GM18507 (cell line): Measurements from ENCODE around the gene ZNF232.
"Not testable (repeated sequence)": the region's sequence is repeated elsewhere in the genome, so short reads cannot be mapped to it uniquely, and the experiment has no call there.

Experiments used
- DNase-seq: peaks from one replicate; pipeline ENCODE4 v3.0.0; 2011; ENCODE audit warnings: low read depth; ENCODE audit not compliant: insufficient read length; ENCODE audit errors: extremely low spot score
- FAIRE-seq: peaks from 2 replicates; lab custom pipeline; 2011; peaks lifted over from hg19 to GRCh38; lab: Jason Lieb, UNC

The ZNF232 gene

GRCh38 chr17:5111402-5112204 is at the start of gene ZNF232:
ZNF232 (minus strand) TSS chr17:5111878; CDS start chr17:5111822, 56 bp downstream.
- DNase-seq (peak; percentile 90), FAIRE-seq (peak; percentile 96)

DNA sequence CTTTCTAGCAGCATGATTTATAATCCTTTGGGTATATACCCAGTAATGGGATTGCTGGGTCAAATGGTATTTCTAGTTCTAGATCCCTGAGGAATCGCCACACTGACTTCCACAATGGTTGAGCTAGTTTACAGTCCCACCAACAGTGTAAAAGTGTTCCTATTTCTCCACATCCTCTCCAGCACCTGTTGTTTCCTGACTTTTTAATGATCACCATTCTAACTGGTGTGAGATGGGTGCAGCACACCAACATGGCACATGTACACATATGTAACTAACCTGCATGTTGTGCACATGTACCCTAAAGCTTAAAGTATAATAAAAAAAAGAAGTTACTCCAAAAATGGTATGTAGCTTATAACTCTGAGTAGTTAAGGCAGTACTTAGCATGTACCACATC is 49.0 kb upstream of the ZNF232 start:
- DNase-seq, FAIRE-seq: not testable (repeated sequence)

GRCh38 chr17:5146122-5146521 is 34.4 kb upstream of the ZNF232 start:
- DNase-seq, FAIRE-seq: not testable (repeated sequence)

GRCh38 chr17:5142877-5143276 is 31.2 kb upstream of the ZNF232 start:
- DNase-seq, FAIRE-seq: not testable (repeated sequence)

DNA sequence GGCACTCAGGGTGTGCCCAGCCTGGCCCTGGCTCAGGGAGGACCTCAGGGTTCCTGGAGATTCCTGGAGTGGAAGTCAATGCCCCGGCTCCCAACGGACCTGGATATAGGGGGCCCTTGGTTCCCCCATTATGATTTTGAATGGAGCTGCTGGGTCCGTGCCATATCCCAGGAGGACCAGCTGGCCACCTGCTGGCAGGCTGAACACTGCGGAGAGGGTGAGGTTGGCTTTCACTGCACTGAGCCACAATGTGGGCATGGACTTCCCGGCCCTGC is 27.7 kb upstream of the ZNF232 start:
- FAIRE-seq (no peak), DNase-seq (no peak)

- FAIRE-seq (no peak), DNase-seq (no peak)
Observed at GRCh38 chr17:5138616-5139457, 27.2 kb upstream of the ZNF232 start.

DNA sequence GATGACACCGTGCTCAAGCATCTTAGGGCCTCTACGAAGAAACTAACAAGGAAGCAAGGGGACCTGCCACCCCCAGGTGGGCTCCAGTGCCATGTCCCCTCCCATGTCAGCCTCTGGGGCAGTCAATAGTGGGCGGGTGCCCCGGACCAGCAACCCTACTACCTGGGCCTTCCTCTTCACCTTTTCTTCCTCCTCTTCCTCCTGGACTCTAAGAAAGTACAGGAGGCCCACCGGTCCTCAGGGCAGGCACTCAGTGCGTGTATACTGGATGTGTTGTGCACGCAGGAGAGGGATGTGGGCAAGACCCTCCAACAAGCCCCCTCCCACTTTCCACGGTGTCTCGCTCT is 26.5 kb upstream of the ZNF232 start:
- not testable (repeated sequence) for DNase-seq, FAIRE-seq

- DNase-seq, FAIRE-seq: not testable (repeated sequence)
Observed at GRCh38 chr17:5137511-5138197, 26.0 kb upstream of the ZNF232 start.

GRCh38 chr17:5136580-5137412 is 25.1 kb upstream of the ZNF232 start:
- not testable (repeated sequence) for FAIRE-seq

DNA sequence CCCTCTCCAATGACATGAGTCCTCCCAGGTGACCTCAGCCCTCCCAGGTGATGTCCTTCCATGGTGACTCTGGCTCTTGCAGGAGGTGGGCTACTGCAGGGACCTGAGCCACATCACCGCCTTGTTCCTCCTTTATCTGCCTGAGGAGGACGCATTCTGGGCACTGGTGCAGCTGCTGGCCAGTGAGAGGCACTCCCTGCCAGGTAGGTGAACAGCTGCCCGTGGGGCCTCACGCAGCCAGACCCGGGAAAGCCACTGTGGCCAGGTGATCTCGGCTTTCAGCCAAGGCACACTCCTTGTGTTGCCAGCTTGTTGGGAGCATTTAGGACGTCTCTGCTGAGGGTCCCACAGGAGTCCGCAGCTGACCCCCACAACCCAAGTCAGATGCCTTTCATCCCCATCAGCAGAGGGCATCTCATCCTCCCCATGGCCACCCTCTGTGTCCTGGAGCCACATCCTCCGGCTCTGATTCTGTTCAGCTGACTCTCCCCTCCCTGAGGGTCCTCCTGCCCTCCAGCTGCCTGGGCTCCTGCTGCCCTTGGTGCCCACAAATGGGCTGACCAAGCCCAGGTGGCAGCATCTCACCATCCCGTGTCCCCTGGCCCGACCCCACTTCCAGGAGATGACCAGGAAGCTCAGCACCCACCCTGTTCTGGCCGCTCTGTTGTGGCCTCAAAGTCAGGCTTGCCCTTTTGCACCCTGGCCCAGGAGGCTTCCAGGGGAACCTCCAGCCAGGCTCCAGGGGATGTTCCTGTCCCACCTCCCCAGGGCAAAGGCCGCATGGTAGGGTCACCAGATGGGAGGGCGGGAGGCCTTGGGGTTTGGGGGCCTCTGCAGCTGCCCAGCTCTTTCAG is 24.3 kb upstream of the ZNF232 start:
- DNase-seq = no peak
- no peak for FAIRE-seq

More at GRCh38 chr17:5136580-5137412, 25.1 kb upstream of the ZNF232 start:
- DNase-seq = not testable (repeated sequence)

DNA sequence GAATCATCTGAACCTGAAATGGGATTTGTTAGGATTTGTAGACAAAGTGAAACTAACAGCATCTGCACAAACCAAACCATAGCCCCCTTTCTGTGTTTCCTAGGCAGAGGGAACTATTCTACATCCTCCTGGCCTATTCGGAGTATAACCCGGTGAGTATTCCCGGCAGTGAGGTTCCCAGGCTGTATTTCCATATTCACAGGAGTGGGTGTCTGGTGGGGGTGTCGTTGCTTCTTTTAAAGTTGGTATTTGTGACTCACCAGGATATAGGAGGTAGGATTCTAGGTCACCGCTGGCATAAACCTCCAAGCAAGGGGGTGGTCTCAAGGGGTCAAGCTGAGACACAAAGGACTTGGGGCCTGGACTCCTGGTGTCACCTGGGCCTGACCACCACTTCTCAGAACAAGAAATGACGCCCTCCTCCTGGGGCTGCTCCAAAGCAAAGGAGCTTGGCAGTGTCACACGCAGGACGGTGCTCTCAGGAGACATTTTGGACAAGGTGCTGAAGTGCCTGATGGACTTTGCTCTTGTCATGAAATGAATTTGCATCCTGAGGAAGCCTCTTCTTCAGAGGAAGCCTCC is 23.5 kb upstream of the ZNF232 start:
- DNase-seq, FAIRE-seq: not testable (repeated sequence)

DNA sequence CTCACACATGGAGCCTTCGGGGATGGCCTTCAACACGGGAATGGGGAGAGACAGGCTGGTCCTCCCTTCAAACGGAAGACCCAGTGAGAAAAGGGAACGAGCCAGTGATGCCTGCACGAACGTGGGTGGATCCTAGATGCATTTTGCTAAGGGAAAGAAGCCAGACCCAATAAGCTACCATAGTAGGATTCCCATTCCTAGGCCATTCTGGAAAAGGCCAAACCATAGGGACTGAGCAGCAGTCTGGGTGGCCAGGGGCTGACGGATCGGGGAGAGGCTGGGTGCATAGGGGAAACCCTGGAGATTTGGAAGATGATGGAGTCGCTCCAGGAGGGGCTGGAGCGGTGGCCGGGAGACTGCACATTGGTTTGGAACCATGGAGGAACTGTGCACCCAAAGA is 22.9 kb upstream of the ZNF232 start:
- not testable (repeated sequence) for FAIRE-seq, DNase-seq

- DNase-seq, FAIRE-seq: not testable (repeated sequence)
Observed at GRCh38 chr17:5133961-5134360, 22.3 kb upstream of the ZNF232 start.

GRCh38 chr17:5133311-5133710 is 21.6 kb upstream of the ZNF232 start:
- FAIRE-seq (no peak), DNase-seq (no peak)

GRCh38 chr17:5132503-5133225 is 21.0 kb upstream of the ZNF232 start:
- not testable (repeated sequence) for FAIRE-seq, DNase-seq

DNA sequence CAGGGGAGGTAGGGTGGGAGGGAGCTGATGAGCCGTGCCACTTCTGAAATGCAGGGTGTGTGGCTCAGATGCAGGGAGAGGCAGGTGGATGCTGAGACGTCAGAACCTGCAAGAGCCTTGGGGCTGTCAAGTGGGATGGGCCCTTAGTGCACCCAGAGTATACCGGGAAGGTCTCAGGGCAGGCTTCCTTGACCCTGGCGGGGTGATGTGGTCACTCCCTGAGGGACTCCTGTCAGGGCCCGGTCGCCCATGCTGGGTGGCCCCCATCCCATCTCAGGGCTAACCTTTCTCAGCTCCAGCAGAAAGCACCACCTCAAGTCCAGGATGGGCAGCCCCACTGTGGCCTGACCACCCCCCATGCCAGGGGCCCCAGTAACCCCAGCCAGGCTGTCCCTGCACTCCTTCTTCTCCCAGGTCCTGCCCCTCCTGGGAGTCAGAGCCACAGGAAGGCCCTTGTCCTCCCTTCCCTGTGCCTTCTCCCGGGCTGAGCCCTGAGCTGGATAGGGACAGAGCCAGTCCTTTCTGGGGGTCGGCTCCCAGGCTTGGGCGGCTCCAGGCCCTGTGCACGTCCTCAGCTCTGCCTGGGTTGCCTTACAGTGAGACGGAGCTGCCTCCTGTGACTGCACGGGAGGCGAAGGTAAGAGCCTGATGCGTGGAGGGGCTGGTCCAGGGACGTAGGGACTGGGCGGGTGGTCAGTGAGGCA is 20.3 kb upstream of the ZNF232 start:
- not testable (repeated sequence) for FAIRE-seq, DNase-seq
